ENCODE data around the gene CCDC12. TPM values are rescaled to one million over a fixed set of nuclear protein-coding genes. Genes with fewer than 3 reads are reported as not detected.

Gene CCDC12
- total RNA-seq, 4 donors from 2014 or later = 20.4 to 49.7 (median 30.8) TPM

GRCh38 chr3:46998121-46998851, 21.7 kb upstream of the CCDC12 start:
- TF ChIP-seq, protein P1, sequence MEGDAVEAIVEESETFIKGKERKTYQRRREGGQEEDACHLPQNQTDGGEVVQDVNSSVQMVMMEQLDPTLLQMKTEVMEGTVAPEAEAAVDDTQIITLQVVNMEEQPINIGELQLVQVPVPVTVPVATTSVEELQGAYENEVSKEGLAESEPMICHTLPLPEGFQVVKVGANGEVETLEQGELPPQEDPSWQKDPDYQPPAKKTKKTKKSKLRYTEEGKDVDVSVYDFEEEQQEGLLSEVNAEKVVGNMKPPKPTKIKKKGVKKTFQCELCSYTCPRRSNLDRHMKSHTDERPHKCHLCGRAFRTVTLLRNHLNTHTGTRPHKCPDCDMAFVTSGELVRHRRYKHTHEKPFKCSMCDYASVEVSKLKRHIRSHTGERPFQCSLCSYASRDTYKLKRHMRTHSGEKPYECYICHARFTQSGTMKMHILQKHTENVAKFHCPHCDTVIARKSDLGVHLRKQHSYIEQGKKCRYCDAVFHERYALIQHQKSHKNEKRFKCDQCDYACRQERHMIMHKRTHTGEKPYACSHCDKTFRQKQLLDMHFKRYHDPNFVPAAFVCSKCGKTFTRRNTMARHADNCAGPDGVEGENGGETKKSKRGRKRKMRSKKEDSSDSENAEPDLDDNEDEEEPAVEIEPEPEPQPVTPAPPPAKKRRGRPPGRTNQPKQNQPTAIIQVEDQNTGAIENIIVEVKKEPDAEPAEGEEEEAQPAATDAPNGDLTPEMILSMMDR (IDR thresholded peaks at IDR 0.05; ENCODE audit: low read depth) = no peak

GRCh38 chr3:46997453-46998091, 21.0 kb upstream of the CCDC12 start:
- TF ChIP-seq, protein P1 (IDR thresholded peaks at IDR 0.05; ENCODE audit: low read depth) = no peak

- TF ChIP-seq, protein P1 (IDR thresholded peaks at IDR 0.05; ENCODE audit: low read depth) = no peak
These were observed 20.3 kb upstream of the CCDC12 start for GRCh38 chr3:46996689-46997452.

GRCh38 chr3:46995901-46996562, 19.5 kb upstream of the CCDC12 start:
- TF ChIP-seq, protein P1 (IDR thresholded peaks at IDR 0.05; ENCODE audit: low read depth) = no peak

DNA sequence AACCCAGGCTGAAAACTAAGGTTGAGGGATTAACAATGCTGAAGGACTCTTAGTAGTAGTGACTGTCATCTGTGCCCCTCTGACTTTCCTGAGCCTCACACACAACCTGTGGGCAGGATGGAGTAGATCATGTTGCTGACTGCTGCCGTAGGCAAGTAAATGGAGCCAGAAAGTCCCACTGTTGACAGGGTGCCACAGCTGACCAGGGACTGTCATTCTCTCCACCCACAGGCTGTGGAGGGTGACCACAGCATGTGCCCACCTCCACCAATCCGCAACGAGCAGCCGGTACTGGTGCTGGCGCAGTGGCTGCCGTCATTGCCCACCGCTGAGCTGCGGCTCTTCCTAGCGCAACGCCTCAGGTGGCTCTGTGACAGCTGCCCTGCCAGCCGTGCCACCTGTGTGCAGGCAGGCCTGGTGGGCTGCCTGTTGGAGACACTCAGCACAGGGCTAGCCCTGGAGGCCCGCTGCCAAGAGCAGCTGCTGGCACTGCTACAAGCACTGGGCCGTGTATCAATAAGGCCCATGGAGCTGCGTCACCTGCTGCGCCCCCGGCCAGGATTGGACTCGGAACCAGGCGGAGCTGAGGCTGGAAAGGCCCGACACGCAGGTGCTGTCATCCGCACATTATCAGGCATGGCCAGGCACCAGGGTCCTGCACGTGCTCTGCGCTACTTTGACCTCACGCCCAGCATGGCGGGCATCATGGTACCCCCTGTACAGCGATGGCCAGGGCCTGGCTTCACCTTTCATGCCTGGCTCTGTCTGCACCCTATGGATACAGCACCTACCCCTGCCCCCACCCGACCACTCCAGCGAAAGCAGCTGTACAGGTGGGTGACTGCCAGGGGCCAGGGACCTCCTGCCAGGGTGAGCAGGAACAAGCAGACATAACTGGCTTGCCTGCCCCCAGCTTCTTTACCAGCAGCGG, 18.5 kb upstream of the CCDC12 start:
- TF ChIP-seq, protein P1 (IDR thresholded peaks at IDR 0.05; ENCODE audit: low read depth) = no peak

- TF ChIP-seq, protein P1 (IDR thresholded peaks at IDR 0.05; ENCODE audit: low read depth) = no peak
These were observed 17.4 kb upstream of the CCDC12 start for GRCh38 chr3:46993986-46994385.

Measured in subcutaneous adipose tissue (tissue), 4 donors.